IPS-15b (cell line): ENCODE data around the gene PDIA2.

Experiments used
- H3K27me3 ChIP-seq: one replicate; pipeline ENCODE4 v1.6.1; 2013; ENCODE audit warnings: low read length; ENCODE audit not compliant: control insufficient read depth, insufficient read depth
- H3K36me3 ChIP-seq: one replicate; pipeline ENCODE4 v1.6.1; 2013; ENCODE audit warnings: low read length; ENCODE audit not compliant: control insufficient read depth, insufficient read depth
- H3K4me1 ChIP-seq: one replicate; pipeline ENCODE4 v1.6.1; 2013; ENCODE audit warnings: mild to moderate bottlenecking, low read length; ENCODE audit not compliant: control insufficient read depth, insufficient read depth
- H3K4me3 ChIP-seq: one replicate; pipeline ENCODE4 v1.5.1; 2013; ENCODE audit warnings: low read depth, low read length
- H3K9ac ChIP-seq: one replicate; pipeline ENCODE4 v1.6.1; 2013; ENCODE audit warnings: low read depth, mild to moderate bottlenecking, low read length
- H3K9me3 ChIP-seq: one replicate; pipeline ENCODE4 v1.6.1; 2013; ENCODE audit warnings: mild to moderate bottlenecking, low read length; ENCODE audit not compliant: control insufficient read depth, insufficient read depth

The PDIA2 gene

DNA sequence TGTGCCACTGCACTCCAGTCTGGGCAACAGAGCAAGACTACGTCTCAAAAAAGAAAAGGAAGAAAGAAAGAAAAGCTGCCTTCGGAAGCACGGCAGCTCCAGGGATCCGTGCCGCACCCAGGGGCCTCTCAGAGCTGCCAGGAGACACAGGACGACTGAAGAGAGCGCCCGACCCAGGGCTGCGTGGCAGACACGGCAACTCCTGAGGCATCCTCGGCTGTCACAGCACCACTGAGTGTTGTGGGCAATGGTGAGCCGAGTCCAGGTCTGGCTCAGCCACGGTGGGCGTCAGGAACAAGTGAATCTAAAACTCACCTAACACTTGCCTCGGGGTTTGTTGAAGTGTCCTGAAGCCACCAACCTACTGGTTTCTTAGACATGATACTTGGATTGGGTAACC lies 28.8 kb downstream of the PDIA2 start:
- Histone ChIP-seq H3K36me3 (peaks cover 42% of the 10 kb centered on the region), H3K9ac (no peak overlapping the region), H3K4me3 (no peak overlapping the region)

DNA sequence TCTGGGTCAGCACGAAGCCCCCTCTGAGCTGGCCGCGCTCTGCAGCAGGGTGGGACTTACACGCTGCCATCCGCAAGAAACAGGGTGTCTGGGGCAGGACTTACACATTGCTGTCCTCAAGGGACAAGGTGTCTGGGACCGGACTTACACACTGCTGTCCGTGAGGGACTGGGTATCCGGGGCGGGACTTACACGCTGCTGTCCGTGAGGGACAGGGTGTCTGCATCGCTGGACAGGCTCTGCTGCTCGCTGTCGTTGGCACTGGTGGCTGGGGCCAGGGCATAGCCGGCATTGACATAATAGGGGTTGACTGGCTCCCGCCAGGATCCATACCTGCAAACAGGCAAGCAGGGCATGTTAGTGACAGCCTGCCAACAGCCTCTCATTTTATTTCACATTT lies 31.4 kb downstream of the PDIA2 start:
- Histone ChIP-seq H3K9ac (no peak overlapping the region), H3K4me1 (no peaks in the 10 kb centered on the region), H3K36me3 (peaks cover 32% of the 10 kb centered on the region), H3K27me3 (no peaks in the 10 kb centered on the region), H3K4me3 (no peak overlapping the region), H3K9me3 (no peaks in the 10 kb centered on the region)

More for the DNA sequence above, 28.8 kb downstream of the PDIA2 start:
- Histone ChIP-seq H3K27me3 (no peaks in the 10 kb centered on the region), H3K9me3 (no peaks in the 10 kb centered on the region), H3K4me1 (no peaks in the 10 kb centered on the region)

DNA sequence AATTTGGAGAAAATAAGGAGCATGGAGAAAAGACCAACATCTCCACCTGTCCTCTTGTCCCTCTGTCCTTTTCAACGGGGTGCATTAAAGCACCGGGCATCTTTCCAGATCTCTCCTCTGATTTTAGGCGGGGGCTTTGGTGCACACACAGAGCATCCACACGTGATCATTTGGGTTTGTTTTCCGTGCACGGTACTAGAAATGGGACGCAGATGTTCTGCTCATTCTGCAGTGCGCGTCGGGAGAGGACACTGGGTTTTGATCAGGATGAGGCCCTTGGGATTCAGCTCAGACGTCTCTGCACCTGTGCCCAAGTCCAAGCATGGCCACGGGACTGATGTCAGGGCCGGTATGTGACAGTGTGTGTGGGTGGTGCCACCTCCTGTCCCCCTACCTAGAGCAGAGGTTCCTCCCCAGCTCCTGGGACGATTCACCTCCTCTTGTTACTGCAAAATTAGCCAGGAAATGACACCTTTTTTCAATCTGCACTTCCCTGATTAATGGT lies 31.9 kb downstream of the PDIA2 start:
- H3K4me3 ChIP-seq = no peak overlapping the region
- H3K36me3 ChIP-seq = peaks cover 27% of the 10 kb centered on the region
- H3K4me1 ChIP-seq = no peaks in the 10 kb centered on the region
- H3K9me3 ChIP-seq = no peaks in the 10 kb centered on the region
- H3K27me3 ChIP-seq = no peaks in the 10 kb centered on the region
- H3K9ac ChIP-seq = no peak overlapping the region

DNA sequence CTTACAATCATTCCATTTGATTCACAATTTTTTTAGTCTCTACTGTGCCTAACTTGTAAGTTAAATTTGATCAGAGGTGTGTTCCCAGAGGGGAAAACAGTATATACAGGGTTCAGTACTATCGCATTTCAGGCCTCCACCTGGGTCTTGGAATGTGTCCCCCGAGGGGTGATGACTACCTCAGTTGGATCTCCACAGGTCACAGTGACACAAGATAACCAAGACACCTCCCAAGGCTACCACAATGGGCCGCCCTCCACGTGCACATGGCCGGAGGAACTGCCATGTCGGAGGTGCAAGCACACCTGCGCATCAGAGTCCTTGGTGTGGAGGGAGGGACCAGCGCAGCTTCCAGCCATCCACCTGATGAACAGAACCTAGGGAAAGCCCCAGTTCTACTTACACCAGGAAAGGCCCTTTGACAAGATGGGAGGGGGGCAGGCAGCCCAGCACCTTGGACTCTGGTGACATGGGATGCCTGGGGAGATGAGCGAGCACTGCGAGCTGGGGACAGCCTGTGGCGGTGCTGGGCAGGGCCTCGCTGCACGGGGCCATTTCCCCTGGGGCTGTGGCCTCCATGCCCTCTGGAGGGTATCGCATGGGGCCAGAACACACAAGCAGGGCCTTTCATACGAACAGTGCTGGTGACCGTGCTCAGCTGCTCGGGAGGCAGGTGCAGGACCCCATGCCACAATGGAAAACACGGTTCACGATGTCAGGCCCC lies 33.9 kb downstream of the PDIA2 start:
- H3K9me3 ChIP-seq = no peaks in the 10 kb centered on the region
- H3K4me3 ChIP-seq = no peak overlapping the region
- H3K27me3 ChIP-seq = no peaks in the 10 kb centered on the region
- no peak overlapping the region for H3K9ac ChIP-seq
- H3K36me3 ChIP-seq = peaks cover 24% of the 10 kb centered on the region
- no peaks in the 10 kb centered on the region for H3K4me1 ChIP-seq

DNA sequence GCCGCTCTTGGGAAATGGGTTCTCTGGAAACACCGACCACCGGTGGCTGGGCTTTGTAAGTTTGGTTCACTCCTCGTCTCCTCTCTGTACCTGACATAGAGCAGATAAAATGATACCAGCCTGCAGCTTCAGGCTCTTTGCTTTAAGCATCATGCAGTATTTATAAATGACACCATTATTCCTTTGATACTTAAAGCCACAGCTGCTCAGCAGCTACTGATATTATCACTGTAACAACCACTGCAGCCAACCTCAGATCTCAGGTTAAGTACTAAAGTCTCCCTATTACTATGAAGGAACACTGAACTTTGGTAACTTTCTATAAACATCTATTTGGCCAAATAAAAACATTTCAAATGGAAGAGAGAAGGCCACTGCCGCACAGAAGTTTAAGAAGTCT lies 34.6 kb downstream of the PDIA2 start:
- no peaks in the 10 kb centered on the region for H3K27me3 ChIP-seq

DNA sequence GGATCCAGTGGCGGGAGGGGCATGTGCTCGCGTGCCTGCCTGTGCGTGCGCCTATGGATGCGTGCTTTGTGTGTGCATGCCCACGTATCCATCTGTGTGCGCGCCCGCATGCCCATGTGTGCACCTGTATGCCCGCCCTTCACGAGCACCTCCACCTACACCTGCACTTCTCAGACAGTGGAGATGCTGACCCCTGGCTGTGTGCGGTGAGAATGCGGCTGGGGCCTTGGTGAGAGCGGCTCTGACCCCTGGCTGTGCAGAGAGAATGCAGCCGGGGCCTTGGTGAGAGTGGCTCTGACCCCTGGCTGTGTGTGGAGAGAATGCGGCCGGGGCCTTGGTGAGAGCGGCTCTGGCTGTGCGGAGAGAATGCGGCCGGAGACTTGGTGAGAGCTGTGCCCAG lies 35.7 kb downstream of the PDIA2 start:
- no peak overlapping the region for H3K9ac ChIP-seq
- H3K4me1 ChIP-seq = no peaks in the 10 kb centered on the region
- peaks cover 21% of the 10 kb centered on the region for H3K36me3 ChIP-seq
- no peaks in the 10 kb centered on the region for H3K9me3 ChIP-seq
- no peaks in the 10 kb centered on the region for H3K27me3 ChIP-seq
- no peak overlapping the region for H3K4me3 ChIP-seq

More for the DNA sequence above, 34.6 kb downstream of the PDIA2 start:
- no peak overlapping the region for H3K9ac ChIP-seq
- H3K4me3 ChIP-seq = no peak overlapping the region
- H3K9me3 ChIP-seq = no peaks in the 10 kb centered on the region
- peaks cover 27% of the 10 kb centered on the region for H3K36me3 ChIP-seq
- no peaks in the 10 kb centered on the region for H3K4me1 ChIP-seq

DNA sequence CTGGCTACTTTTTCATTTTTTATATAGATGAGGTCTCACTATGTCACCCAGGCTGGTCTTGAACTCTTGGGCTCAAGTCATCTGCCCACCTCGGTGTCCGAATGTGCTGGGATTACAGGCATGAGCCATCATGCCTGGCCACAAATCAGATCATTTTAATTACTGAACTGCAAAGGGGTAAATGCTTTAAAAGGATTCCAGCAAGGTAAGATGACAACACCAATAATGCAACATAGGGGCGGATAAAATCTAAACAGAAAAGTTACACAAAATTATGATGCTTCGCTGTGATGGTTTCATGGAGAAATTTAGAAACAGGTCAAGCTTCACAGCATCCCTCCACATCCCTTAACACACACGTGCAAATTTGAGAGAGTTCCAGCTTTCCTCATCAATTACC lies 37.2 kb downstream of the PDIA2 start:
- Histone ChIP-seq H3K4me1 (no peaks in the 10 kb centered on the region), H3K36me3 (peaks cover 12% of the 10 kb centered on the region), H3K9ac (no peak overlapping the region), H3K4me3 (no peak overlapping the region), H3K27me3 (no peaks in the 10 kb centered on the region), H3K9me3 (no peaks in the 10 kb centered on the region)

DNA sequence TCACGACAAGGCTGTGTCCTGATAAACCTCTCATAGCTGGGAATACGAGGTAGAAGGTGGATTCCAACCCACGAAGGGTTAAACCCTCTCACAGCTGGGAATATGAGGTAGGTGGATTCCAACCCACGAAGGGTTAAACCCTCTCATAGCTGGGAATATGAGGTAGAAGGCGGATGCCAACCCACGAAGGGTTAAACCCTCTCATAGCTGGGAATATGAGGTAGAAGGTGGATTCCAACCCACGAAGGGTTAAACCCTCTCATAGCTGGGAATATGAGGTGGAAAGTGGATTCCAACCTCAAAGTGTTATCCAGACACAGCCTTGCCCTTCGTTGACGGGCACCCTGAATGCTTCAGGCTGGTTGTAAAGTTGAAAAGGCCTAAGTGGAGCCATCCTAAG lies 38.6 kb downstream of the PDIA2 start:
- no peak overlapping the region for H3K9ac ChIP-seq
- no peak overlapping the region for H3K4me3 ChIP-seq
- no peaks in the 10 kb centered on the region for H3K4me1 ChIP-seq
- no peaks in the 10 kb centered on the region for H3K9me3 ChIP-seq
- H3K36me3 ChIP-seq = peaks cover 12% of the 10 kb centered on the region
- H3K27me3 ChIP-seq = no peaks in the 10 kb centered on the region

DNA sequence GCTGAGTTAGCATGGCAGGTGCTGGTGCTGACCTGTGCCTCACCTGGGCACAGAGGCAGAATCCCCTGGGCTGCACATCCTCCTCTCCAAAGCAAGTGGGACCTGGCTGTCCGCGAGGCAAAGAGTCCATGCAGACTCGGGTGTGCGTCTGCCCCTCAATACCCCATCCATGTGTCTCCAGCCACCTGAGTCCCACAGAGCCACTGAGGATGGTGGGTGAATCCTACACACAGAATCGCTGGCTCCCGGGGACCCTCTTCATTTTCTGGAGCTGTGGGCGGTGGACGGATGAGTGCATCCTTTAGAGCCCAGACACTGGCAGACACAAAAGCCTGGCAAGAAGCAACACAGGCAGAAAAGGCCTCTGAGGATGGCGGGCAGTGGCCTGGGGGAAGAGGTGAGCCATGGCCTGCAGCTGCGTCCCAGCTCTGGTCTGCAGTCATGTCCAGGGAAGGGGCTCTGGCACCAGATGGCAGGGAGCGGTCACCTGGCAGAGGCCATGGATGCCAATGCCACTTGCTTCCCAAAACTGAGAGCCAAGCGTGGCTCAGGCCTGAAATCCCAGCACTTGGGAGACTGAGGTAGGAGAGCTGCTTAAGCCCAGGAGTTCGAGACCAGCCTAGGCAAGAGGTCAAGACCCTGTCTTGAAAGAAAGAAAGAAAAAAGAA lies 39.6 kb downstream of the PDIA2 start:
- Histone ChIP-seq H3K27me3 (no peaks in the 10 kb centered on the region), H3K36me3 (peaks cover 9% of the 10 kb centered on the region), H3K4me3 (no peak overlapping the region), H3K9ac (no peak overlapping the region), H3K9me3 (no peaks in the 10 kb centered on the region), H3K4me1 (no peaks in the 10 kb centered on the region)

DNA sequence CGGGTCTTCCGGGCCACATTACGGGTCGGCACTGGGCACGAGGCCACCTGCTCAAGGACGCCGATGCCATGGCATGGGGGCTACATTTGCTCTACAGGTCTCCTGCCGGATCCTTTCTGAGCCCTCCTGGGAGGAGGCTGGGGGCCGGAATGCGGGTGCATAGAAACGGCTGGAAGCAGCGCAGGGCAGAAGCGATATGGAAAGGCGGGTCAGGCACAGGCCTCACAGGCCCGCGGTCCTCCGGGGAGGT lies 41.2 kb downstream of the PDIA2 start:
- Histone ChIP-seq H3K36me3 (peaks cover 5% of the 10 kb centered on the region), H3K9ac (no peak overlapping the region), H3K4me3 (no peak overlapping the region), H3K9me3 (no peaks in the 10 kb centered on the region), H3K27me3 (no peaks in the 10 kb centered on the region), H3K4me1 (no peaks in the 10 kb centered on the region)

DNA sequence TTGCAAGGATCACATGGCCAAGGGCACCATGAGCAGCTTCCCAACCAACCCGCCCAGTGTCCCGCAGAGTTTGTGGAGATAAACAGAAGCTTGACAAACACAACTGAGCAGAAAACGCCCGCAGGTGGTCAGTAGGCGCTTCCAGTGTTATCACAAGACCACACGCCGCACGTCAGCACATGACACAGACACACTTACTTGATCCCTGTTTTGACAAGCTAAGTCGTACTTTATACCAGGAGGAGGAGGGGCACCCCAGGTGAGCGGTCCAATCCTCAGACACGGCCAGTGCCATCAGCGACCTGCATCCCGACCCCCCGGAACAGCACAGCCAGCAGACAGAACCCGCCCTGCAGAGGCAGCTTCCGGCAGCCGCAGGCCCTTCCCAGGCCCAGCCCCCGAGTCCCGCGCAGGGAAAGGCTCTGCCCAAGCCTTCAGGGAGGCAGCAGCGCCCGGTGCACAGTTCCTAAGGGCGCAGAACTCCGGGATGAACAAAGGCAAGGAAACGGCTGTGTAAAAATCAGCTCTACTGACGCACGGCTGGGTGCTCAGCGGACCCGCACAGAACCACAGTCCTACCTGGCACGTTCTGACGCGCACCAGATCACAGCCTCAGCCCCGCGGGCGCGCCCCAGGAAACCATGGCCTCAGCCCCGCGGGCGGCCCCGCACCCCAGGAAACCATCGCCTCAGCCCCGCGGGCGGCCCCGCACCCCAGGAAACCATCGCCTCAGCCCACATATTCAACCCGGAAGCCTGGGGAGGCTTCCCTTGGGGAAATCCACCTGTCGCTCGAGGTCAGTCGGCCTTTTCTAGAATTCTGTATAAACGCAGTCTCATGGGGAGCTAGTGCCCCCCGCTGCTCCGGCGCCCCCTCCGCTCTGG lies 41.7 kb downstream of the PDIA2 start:
- no peaks in the 10 kb centered on the region for H3K9me3 ChIP-seq
- H3K9ac ChIP-seq = no peak overlapping the region
- H3K27me3 ChIP-seq = no peaks in the 10 kb centered on the region
- H3K36me3 ChIP-seq = peaks cover 5% of the 10 kb centered on the region
- H3K4me3 ChIP-seq = no peak overlapping the region
- H3K4me1 ChIP-seq = no peaks in the 10 kb centered on the region
